Measurements from ENCODE around the gene CLMN.
A peak's percentile ranks its signal among the peaks of the same experiment; 100 is the strongest.

The CLMN gene

GRCh38 chr14:95361373-95362137 lies 41.8 kb upstream of the CLMN start:
- no peak overlapping the region for H3K4me3 ChIP-seq (ENCODE audit: low read depth, low read length)
- peak; percentile 75 for TF ChIP-seq CTCF (conservative IDR thresholded peaks at IDR 0.05; ENCODE audit: low read depth, low read length)
- peak; percentile 41 for DNase-seq (ENCODE audit: low read depth)

- no peak overlapping the region for H3K4me3 ChIP-seq (ENCODE audit: low read depth, low read length)
- TF ChIP-seq CTCF (conservative IDR thresholded peaks at IDR 0.05; ENCODE audit: low read depth, low read length), result no peak
- DNase-seq (ENCODE audit: low read depth), result no peak
These were observed 41.1 kb upstream of the CLMN start for GRCh38 chr14:95360828-95361227.

- peak overlapping the region; percentile 30 for H3K4me3 ChIP-seq (ENCODE audit: low read depth, low read length)
- peak; percentile 41 for DNase-seq (ENCODE audit: low read depth)
- no peak for TF ChIP-seq CTCF (conservative IDR thresholded peaks at IDR 0.05; ENCODE audit: low read depth, low read length)
These were observed 40.5 kb upstream of the CLMN start for GRCh38 chr14:95359994-95360826.

- no peak for TF ChIP-seq CTCF (conservative IDR thresholded peaks at IDR 0.05; ENCODE audit: low read depth, low read length)
- no peak for DNase-seq (ENCODE audit: low read depth)
- no peak overlapping the region for H3K4me3 ChIP-seq (ENCODE audit: low read depth, low read length)
These were observed 36.6 kb upstream of the CLMN start for GRCh38 chr14:95356245-95356869.

GRCh38 chr14:95355422-95355821 lies 35.7 kb upstream of the CLMN start:
- no peak for TF ChIP-seq CTCF (conservative IDR thresholded peaks at IDR 0.05; ENCODE audit: low read depth, low read length)
- no peak for DNase-seq (ENCODE audit: low read depth)
- H3K4me3 ChIP-seq (ENCODE audit: low read depth, low read length), result no peak overlapping the region

GRCh38 chr14:95354834-95355233 lies 35.1 kb upstream of the CLMN start:
- no peak overlapping the region for H3K4me3 ChIP-seq (ENCODE audit: low read depth, low read length)
- no peak for DNase-seq (ENCODE audit: low read depth)
- TF ChIP-seq CTCF (conservative IDR thresholded peaks at IDR 0.05; ENCODE audit: low read depth, low read length), result no peak

All from choroid plexus epithelial cell (primary cell).